Upper lobe of left lung (tissue), 6 donors: ENCODE results near the gene NCAM2. TPM values are rescaled to one million over a fixed set of nuclear protein-coding genes. Genes with fewer than 3 reads are reported as not detected.

Source experiments
- ATAC-seq, 2 donors: fragments of 200-7000 bp; cut with Tn5 transposase; one replicate each; pipeline ENCODE4 v1.9.1; 2022; ENCODE audit warnings: mild to moderate bottlenecking in 2 of 2, moderate library complexity in 2 of 2; ENCODE audit not compliant: low FRiP score in 2 of 2
- DNase-seq, 2 donors: peaks; one replicate each; pipeline ENCODE4 v3.0.0-alpha.2; 2019 to 2020
- H3K27ac ChIP-seq, 4 donors: fragments of 200-600 bp; sonication (generic); one replicate each; pipeline ENCODE4 v1.5.1; 2016 to 2019
- H3K27me3 ChIP-seq, 4 donors: fragments of 200-600 bp; sonication (generic); one replicate each; pipeline ENCODE4 v1.5.1; 2017 to 2019
- H3K36me3 ChIP-seq, 4 donors: fragments of 200-600 bp; sonication (generic); one replicate each; pipeline ENCODE4 v1.5.1; 2016 to 2019
- H3K4me1 ChIP-seq, 4 donors: fragments of 200-600 bp; sonication (generic); one replicate each; pipeline ENCODE4 v1.5.1; 2018 to 2019
- H3K4me3 ChIP-seq, 4 donors: fragments of 200-600 bp; sonication (generic); one replicate each; pipeline ENCODE4 v1.5.1; 2017 to 2019; ENCODE audit warnings: mild to moderate bottlenecking in 2 of 4, moderate library complexity in 1 of 4
- H3K9me3 ChIP-seq, 4 donors: fragments of 200-600 bp; sonication (generic); one replicate each; pipeline ENCODE4 v1.5.1; 2018 to 2019
- CTCF ChIP-seq, 6 experiments: fragments of 450-650 bp in 4 of 6; fragments of 200-600 bp in 2 of 6; sonication (generic) in 2 of 6; IDR thresholded peaks; one replicate each; pipeline ENCODE4 v1.5.1; 2016 to 2019; ENCODE audit warnings: antibody characterized with exemption in 6 of 6
- EP300 ChIP-seq, 4 donors: sonication (generic); formaldehyde crosslinking; IDR thresholded peaks; one replicate each; pipeline ENCODE4 v1.5.1; 2017; ENCODE audit warnings: antibody characterized with exemption in 4 of 4, control low read depth in 2 of 4
- POLR2A ChIP-seq, 4 donors: fragments of 450-650 bp; IDR thresholded peaks; one replicate each; pipeline ENCODE4 v1.5.1; 2016 to 2017; ENCODE audit warnings: antibody characterized with exemption in 4 of 4, mild to moderate bottlenecking in 2 of 4
- POLR2AphosphoS5 ChIP-seq, 2 donors: sonication (generic); formaldehyde crosslinking; IDR thresholded peaks; one replicate each; pipeline ENCODE4 v1.5.1; 2017; ENCODE audit warnings: antibody characterized with exemption in 2 of 2
- WGBS, 2 donors: methylation state at CpG; one replicate each; pipeline ENCODE4 v1.1.5; 2017 to 2018; 5-methylcytosine and 5-hydroxymethylcytosine counted together
- total RNA-seq, 6 donors: library from RNA; depleted of rRNA in 4 of 6; stranded (reverse); fragments of >200 nt in 4 of 6; gene quantifications; one replicate each; pipeline versions ENCODE4 v1.1.0 to v1.2.1, GENCODE V29; 2016 to 2021
- donor health status: DM: no; HTN: no; CAD: no; lungs with moderate emphysema.
- donor health status: DM: no; HTN: yes; CAD: no; lungs with severe emphysema.

Gene NCAM2
- total RNA-seq, 6 donors from 2014 or later, result 2.0 to 8.6 (median 2.9) TPM

DNA sequence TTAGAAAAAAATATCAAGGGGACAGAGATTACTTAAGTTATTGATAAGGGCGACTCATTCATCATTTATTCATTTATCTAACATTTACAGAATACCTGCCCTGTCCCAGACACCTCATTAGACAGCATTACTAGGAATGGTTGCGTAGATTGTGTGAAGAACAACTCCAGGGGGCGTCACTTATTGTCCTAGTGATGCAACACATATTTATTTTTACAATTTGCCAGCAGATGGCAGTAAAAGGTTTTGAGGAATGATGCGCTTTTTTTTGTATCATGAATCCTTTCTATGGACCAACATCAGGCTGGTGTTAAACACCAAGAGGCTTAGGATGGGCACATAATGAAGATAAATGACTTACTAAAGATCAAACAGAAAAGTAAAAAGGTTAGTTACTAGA lies 5.5 kb downstream of the NCAM2 start:
- ATAC-seq, result no peak
- Histone ChIP-seq H3K4me1 (peaks cover 0 to 3% (median under 1%) of the 10 kb centered on the region in 4 donors), H3K9me3 (no peaks in the 10 kb centered on the region), H3K27ac (no peak overlapping the region), H3K4me3 (no peak overlapping the region), H3K36me3 (no peaks in the 10 kb centered on the region), H3K27me3 (no peaks in the 10 kb centered on the region)
- WGBS, 2 donors, result 38 to 54% methylated on average over 4 of the region's 4 CpGs
- no peak for DNase-seq
- TF ChIP-seq EP300 (IDR thresholded peaks at IDR 0.05) (no peak), POLR2A (IDR thresholded peaks at IDR 0.05) (no peak), CTCF (IDR thresholded peaks at IDR 0.05) (peak in 1 of 6 experiments; percentile 13)

DNA sequence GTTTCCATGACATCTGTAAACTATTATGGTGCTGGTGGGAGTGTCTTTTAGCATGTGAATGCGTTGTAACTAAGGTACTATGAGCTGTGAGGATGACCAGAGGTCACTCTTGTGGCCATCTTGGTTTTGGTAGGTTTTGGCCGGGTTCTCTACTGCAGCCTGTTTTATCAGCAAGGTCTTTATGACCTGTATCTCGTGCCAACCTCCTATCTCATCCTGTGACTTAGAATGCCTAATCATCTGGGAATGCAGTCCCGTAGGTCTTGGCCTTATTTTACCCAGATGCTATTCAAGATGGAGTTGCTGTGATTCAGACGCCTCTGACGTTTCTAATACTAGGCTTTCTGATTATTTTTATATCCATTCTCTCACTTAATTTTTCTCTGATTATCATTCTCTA lies 9.4 kb downstream of the NCAM2 start:
- no peak for DNase-seq
- Histone ChIP-seq H3K36me3 (no peaks in the 10 kb centered on the region), H3K27me3 (no peaks in the 10 kb centered on the region), H3K4me1 (no peaks in the 10 kb centered on the region), H3K27ac (no peak overlapping the region), H3K4me3 (no peak overlapping the region), H3K9me3 (no peaks in the 10 kb centered on the region)
- ATAC-seq, result no peak
- WGBS, 2 donors, result 77 to 82% methylated on average over 6 of the region's 6 CpGs
- TF ChIP-seq POLR2A (IDR thresholded peaks at IDR 0.05), result no peak
- no peak for TF ChIP-seq EP300 (IDR thresholded peaks at IDR 0.05)
- no peak for TF ChIP-seq CTCF (IDR thresholded peaks at IDR 0.05)
- TF ChIP-seq POLR2AphosphoS5 (IDR thresholded peaks at IDR 0.05), result no peak

GRCh38 chr21:21010228-21010627 lies 12.0 kb downstream of the NCAM2 start:
- no peak overlapping the region for H3K27ac ChIP-seq
- no peaks in the 10 kb centered on the region for H3K36me3 ChIP-seq
- ATAC-seq, result no peak
- H3K9me3 ChIP-seq, result no peaks in the 10 kb centered on the region
- H3K4me1 ChIP-seq, result no peaks in the 10 kb centered on the region
- H3K27me3 ChIP-seq, result no peaks in the 10 kb centered on the region
- no peak overlapping the region for H3K4me3 ChIP-seq
- no peak for TF ChIP-seq POLR2AphosphoS5 (IDR thresholded peaks at IDR 0.05)
- no peak for TF ChIP-seq EP300 (IDR thresholded peaks at IDR 0.05)
- 57 to 60% methylated on average over 3 of the region's 3 CpGs for WGBS, 2 donors
- DNase-seq, result no peak

DNA sequence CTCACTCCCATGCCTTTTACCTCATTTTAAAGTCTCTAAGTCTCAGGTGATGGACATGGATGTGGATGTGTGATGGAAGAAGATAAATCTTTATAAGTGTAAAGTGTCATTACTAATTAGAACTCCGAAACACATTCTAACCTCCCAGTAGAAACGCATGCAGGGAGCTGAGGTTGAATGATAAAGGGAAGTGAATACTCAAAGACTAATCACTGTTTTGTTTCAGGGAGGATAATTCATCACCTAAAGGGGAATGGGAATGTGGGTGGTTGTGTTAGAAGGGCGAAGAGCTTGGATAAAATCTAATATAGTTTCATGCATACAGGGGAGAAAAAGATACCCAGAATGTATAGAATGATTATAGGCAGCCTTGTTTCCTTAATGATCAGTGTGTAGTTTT lies 12.5 kb downstream of the NCAM2 start:
- no peak for TF ChIP-seq EP300 (IDR thresholded peaks at IDR 0.05)
- no peak for TF ChIP-seq CTCF (IDR thresholded peaks at IDR 0.05)
- no peak for TF ChIP-seq POLR2AphosphoS5 (IDR thresholded peaks at IDR 0.05)
- TF ChIP-seq POLR2A (IDR thresholded peaks at IDR 0.05), result no peak
- Histone ChIP-seq H3K4me3 (no peak overlapping the region), H3K4me1 (no peaks in the 10 kb centered on the region), H3K27me3 (no peaks in the 10 kb centered on the region), H3K36me3 (no peaks in the 10 kb centered on the region), H3K9me3 (no peaks in the 10 kb centered on the region), H3K27ac (no peak overlapping the region)
- ATAC-seq, result no peak
- WGBS, 2 donors, result 65 to 73% methylated on average over 3 of the region's 3 CpGs
- no peak for DNase-seq

DNA sequence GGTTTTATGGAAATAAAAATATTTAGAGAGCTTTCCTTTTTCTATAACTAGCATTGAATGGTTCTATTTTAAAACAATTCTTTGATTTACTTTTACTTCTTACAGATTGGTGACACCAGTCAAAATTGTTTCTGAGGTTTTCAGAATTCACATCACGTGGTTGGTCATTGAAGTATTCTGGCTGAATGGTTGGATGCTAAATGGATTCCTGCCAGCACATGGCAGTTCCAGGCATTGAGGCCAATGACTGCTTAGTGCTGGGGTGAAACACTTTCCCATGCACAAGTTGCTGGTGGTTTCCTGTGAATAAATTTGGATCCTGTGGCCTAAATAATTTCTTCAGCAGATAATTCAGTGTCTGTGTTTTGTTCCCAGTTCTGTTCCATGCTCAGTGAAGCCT lies 20.6 kb downstream of the NCAM2 start:
- Histone ChIP-seq H3K4me1 (no peaks in the 10 kb centered on the region), H3K36me3 (no peaks in the 10 kb centered on the region), H3K27ac (no peak overlapping the region), H3K27me3 (no peaks in the 10 kb centered on the region), H3K9me3 (no peaks in the 10 kb centered on the region), H3K4me3 (no peak overlapping the region)
- ATAC-seq (no peak), DNase-seq (no peak)
- no peak for TF ChIP-seq CTCF (IDR thresholded peaks at IDR 0.05)
- no peak for TF ChIP-seq POLR2AphosphoS5 (IDR thresholded peaks at IDR 0.05)
- no peak for TF ChIP-seq EP300 (IDR thresholded peaks at IDR 0.05)
- TF ChIP-seq POLR2A (IDR thresholded peaks at IDR 0.05), result no peak
- WGBS, 2 donors, result 43 to 48% methylated on average over 1 of the region's 1 CpG
